ENCODE measurements around the gene SORBS2.

The SORBS2 gene

GRCh38 chr4:185738820-185739219, 73.2 kb downstream of the SORBS2 start:
- H3K36me3 ChIP-seq (ENCODE audit: control insufficient read depth, insufficient read depth, low read length), result no peaks in the 10 kb centered on the region
- peaks cover 3% of the 10 kb centered on the region for H3K4me1 ChIP-seq
- no peak overlapping the region for H3K9ac ChIP-seq
- no peak overlapping the region for H3K27ac ChIP-seq
- H3K79me2 ChIP-seq, result no peaks in the 10 kb centered on the region
- no peaks in the 10 kb centered on the region for H3K27me3 ChIP-seq (ENCODE audit: control insufficient read depth, insufficient read depth, low read length)
- peak overlapping the region; percentile 17 for H3K4me2 ChIP-seq (ENCODE audit: low read length)
- H3K9me3 ChIP-seq (ENCODE audit: control insufficient read depth, low read length), result no peaks in the 10 kb centered on the region
- no peak for TF ChIP-seq CTCF (IDR thresholded peaks at IDR 0.05)
- no peak overlapping the region for H2AFZ ChIP-seq
- H3K4me3 ChIP-seq (ENCODE audit: low read depth, low read length), result no peak overlapping the region

GRCh38 chr4:185738038-185738552, 73.9 kb downstream of the SORBS2 start:
- Histone ChIP-seq H3K27ac (no peak overlapping the region), H3K9ac (no peak overlapping the region), H3K9me3 (ENCODE audit: control insufficient read depth, low read length) (no peaks in the 10 kb centered on the region), H3K4me2 (ENCODE audit: low read length) (no peak overlapping the region), H3K36me3 (ENCODE audit: control insufficient read depth, insufficient read depth, low read length) (no peaks in the 10 kb centered on the region), H3K4me1 (peaks cover 3% of the 10 kb centered on the region), H2AFZ (no peak overlapping the region), H3K27me3 (ENCODE audit: control insufficient read depth, insufficient read depth, low read length) (no peaks in the 10 kb centered on the region), H3K79me2 (no peaks in the 10 kb centered on the region), H3K4me3 (ENCODE audit: low read depth, low read length) (no peak overlapping the region)
- no peak for TF ChIP-seq CTCF (IDR thresholded peaks at IDR 0.05)

GRCh38 chr4:185737489-185738037, 74.4 kb downstream of the SORBS2 start:
- Histone ChIP-seq H3K27me3 (ENCODE audit: control insufficient read depth, insufficient read depth, low read length) (no peaks in the 10 kb centered on the region), H3K79me2 (no peaks in the 10 kb centered on the region), H3K9ac (no peak overlapping the region), H3K4me3 (ENCODE audit: low read depth, low read length) (no peak overlapping the region), H3K27ac (no peak overlapping the region), H2AFZ (no peak overlapping the region), H3K4me2 (ENCODE audit: low read length) (no peak overlapping the region), H3K36me3 (ENCODE audit: control insufficient read depth, insufficient read depth, low read length) (no peaks in the 10 kb centered on the region), H3K9me3 (ENCODE audit: control insufficient read depth, low read length) (no peaks in the 10 kb centered on the region), H3K4me1 (peaks cover 3% of the 10 kb centered on the region)
- TF ChIP-seq CTCF (IDR thresholded peaks at IDR 0.05), result no peak

GRCh38 chr4:185736882-185737281, 75.1 kb downstream of the SORBS2 start:
- no peaks in the 10 kb centered on the region for H3K79me2 ChIP-seq
- H3K9ac ChIP-seq, result no peak overlapping the region
- no peak overlapping the region for H2AFZ ChIP-seq
- no peak overlapping the region for H3K4me3 ChIP-seq (ENCODE audit: low read depth, low read length)
- no peaks in the 10 kb centered on the region for H3K27me3 ChIP-seq (ENCODE audit: control insufficient read depth, insufficient read depth, low read length)
- H3K4me2 ChIP-seq (ENCODE audit: low read length), result no peak overlapping the region
- TF ChIP-seq CTCF (IDR thresholded peaks at IDR 0.05), result no peak
- H3K36me3 ChIP-seq (ENCODE audit: control insufficient read depth, insufficient read depth, low read length), result no peaks in the 10 kb centered on the region
- peaks cover 3% of the 10 kb centered on the region for H3K4me1 ChIP-seq
- no peak overlapping the region for H3K27ac ChIP-seq
- H3K9me3 ChIP-seq (ENCODE audit: control insufficient read depth, low read length), result no peaks in the 10 kb centered on the region

GRCh38 chr4:185735866-185736400, 76.1 kb downstream of the SORBS2 start:
- Histone ChIP-seq H3K9ac (no peak overlapping the region), H3K27ac (no peak overlapping the region), H3K79me2 (no peaks in the 10 kb centered on the region), H3K4me2 (ENCODE audit: low read length) (no peak overlapping the region), H3K27me3 (ENCODE audit: control insufficient read depth, insufficient read depth, low read length) (no peaks in the 10 kb centered on the region), H3K4me3 (ENCODE audit: low read depth, low read length) (no peak overlapping the region), H3K9me3 (ENCODE audit: control insufficient read depth, low read length) (no peaks in the 10 kb centered on the region), H3K36me3 (ENCODE audit: control insufficient read depth, insufficient read depth, low read length) (no peaks in the 10 kb centered on the region), H3K4me1 (peaks cover 3% of the 10 kb centered on the region), H2AFZ (no peak overlapping the region)
- no peak for TF ChIP-seq CTCF (IDR thresholded peaks at IDR 0.05)
